ENCODE data around the gene ZNF264.

DNA sequence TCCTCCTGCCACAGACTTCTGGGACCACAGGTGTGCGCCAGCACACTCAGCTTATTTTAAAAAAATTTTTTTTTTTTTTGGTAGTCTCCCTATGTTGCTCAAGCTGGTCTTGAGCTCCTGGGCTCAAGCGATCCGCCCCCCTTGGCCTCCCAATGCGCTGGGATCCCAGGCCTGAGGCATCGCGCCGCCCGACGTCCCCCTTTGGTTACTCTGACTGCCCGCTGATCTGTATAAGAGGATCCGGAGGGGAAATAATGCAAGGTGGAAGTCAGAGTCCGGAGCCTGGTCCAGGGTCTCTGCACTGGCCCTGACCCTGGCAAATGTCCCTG lies 48.6 kb downstream of the ZNF264 start:
- no peak for TF ChIP-seq YY1 (IDR thresholded peaks at IDR 0.05; ENCODE audit: insufficient read depth, insufficient read length)
- TF ChIP-seq SUZ12 (IDR thresholded peaks at IDR 0.05; ENCODE audit: extremely low read depth, insufficient read depth, insufficient read length): no peak

Data from NT2/D1 (cell line).